Measurements from ENCODE around the gene RECK.
A peak's percentile ranks its signal among the peaks of the same experiment; 100 is the strongest.

The RECK gene

GRCh38 chr9:36036253-36036779 is 397 bp upstream of the RECK start:
- H3K27ac ChIP-seq (ENCODE audit: insufficient read depth, low read length, poor library complexity, severe bottlenecking) = peak overlapping the region; percentile 62
- no peaks in the 10 kb centered on the region for H3K27me3 ChIP-seq (replicated peaks; ENCODE audit: control insufficient read depth, insufficient read depth, low read length, poor library complexity, severe bottlenecking)
- no peak for DNase-seq
- no peaks in the 10 kb centered on the region for H3K36me3 ChIP-seq (ENCODE audit: control insufficient read depth, insufficient read depth, low read length)
- no peaks in the 10 kb centered on the region for H3K9me3 ChIP-seq (ENCODE audit: control insufficient read depth, low read length)
- peak overlapping the region; percentile 88 for H3K4me3 ChIP-seq (ENCODE audit: insufficient read depth, low read depth, low read length, poor library complexity, severe bottlenecking)
- H3K4me1 ChIP-seq (ENCODE audit: control insufficient read depth, insufficient read depth, low read length, poor library complexity, severe bottlenecking) = peaks cover 5% of the 10 kb centered on the region

GRCh38 chr9:36037549-36038122 is 923 bp downstream of the RECK start:
- no peaks in the 10 kb centered on the region for H3K27me3 ChIP-seq (replicated peaks; ENCODE audit: control insufficient read depth, insufficient read depth, low read length, poor library complexity, severe bottlenecking)
- H3K4me1 ChIP-seq (ENCODE audit: control insufficient read depth, insufficient read depth, low read length, poor library complexity, severe bottlenecking) = peaks cover 15% of the 10 kb centered on the region
- peak overlapping the region; percentile 88 for H3K4me3 ChIP-seq (ENCODE audit: insufficient read depth, low read depth, low read length, poor library complexity, severe bottlenecking)
- no peaks in the 10 kb centered on the region for H3K9me3 ChIP-seq (ENCODE audit: control insufficient read depth, low read length)
- no peak for DNase-seq
- H3K36me3 ChIP-seq (ENCODE audit: control insufficient read depth, insufficient read depth, low read length) = no peaks in the 10 kb centered on the region
- peak overlapping the region; percentile 62 for H3K27ac ChIP-seq (ENCODE audit: insufficient read depth, low read length, poor library complexity, severe bottlenecking)

- Histone ChIP-seq H3K36me3 (ENCODE audit: control insufficient read depth, insufficient read depth, low read length) (no peaks in the 10 kb centered on the region), H3K27me3 (replicated peaks; ENCODE audit: control insufficient read depth, insufficient read depth, low read length, poor library complexity, severe bottlenecking) (no peaks in the 10 kb centered on the region), H3K9me3 (ENCODE audit: control insufficient read depth, low read length) (no peaks in the 10 kb centered on the region), H3K4me1 (ENCODE audit: control insufficient read depth, insufficient read depth, low read length, poor library complexity, severe bottlenecking) (peaks cover 15% of the 10 kb centered on the region), H3K4me3 (ENCODE audit: insufficient read depth, low read depth, low read length, poor library complexity, severe bottlenecking) (no peak overlapping the region), H3K27ac (ENCODE audit: insufficient read depth, low read length, poor library complexity, severe bottlenecking) (no peak overlapping the region)
- no peak for DNase-seq
Measured at GRCh38 chr9:36039121-36039520, 2.4 kb downstream of the RECK start.

- Histone ChIP-seq H3K27me3 (replicated peaks; ENCODE audit: control insufficient read depth, insufficient read depth, low read length, poor library complexity, severe bottlenecking) (no peaks in the 10 kb centered on the region), H3K4me3 (ENCODE audit: insufficient read depth, low read depth, low read length, poor library complexity, severe bottlenecking) (no peak overlapping the region), H3K27ac (ENCODE audit: insufficient read depth, low read length, poor library complexity, severe bottlenecking) (no peak overlapping the region), H3K9me3 (ENCODE audit: control insufficient read depth, low read length) (no peaks in the 10 kb centered on the region), H3K4me1 (ENCODE audit: control insufficient read depth, insufficient read depth, low read length, poor library complexity, severe bottlenecking) (peaks cover 15% of the 10 kb centered on the region), H3K36me3 (ENCODE audit: control insufficient read depth, insufficient read depth, low read length) (no peaks in the 10 kb centered on the region)
- no peak for DNase-seq
Measured at GRCh38 chr9:36039696-36040095, 3.0 kb downstream of the RECK start.

- Histone ChIP-seq H3K36me3 (ENCODE audit: control insufficient read depth, insufficient read depth, low read length) (no peaks in the 10 kb centered on the region), H3K4me1 (ENCODE audit: control insufficient read depth, insufficient read depth, low read length, poor library complexity, severe bottlenecking) (peaks cover 15% of the 10 kb centered on the region), H3K27me3 (replicated peaks; ENCODE audit: control insufficient read depth, insufficient read depth, low read length, poor library complexity, severe bottlenecking) (no peaks in the 10 kb centered on the region), H3K9me3 (ENCODE audit: control insufficient read depth, low read length) (no peaks in the 10 kb centered on the region), H3K27ac (ENCODE audit: insufficient read depth, low read length, poor library complexity, severe bottlenecking) (no peak overlapping the region), H3K4me3 (ENCODE audit: insufficient read depth, low read depth, low read length, poor library complexity, severe bottlenecking) (no peak overlapping the region)
- no peak for DNase-seq
Measured at GRCh38 chr9:36040271-36040925, 3.7 kb downstream of the RECK start.

GRCh38 chr9:36041506-36041905 is 4.8 kb downstream of the RECK start:
- Histone ChIP-seq H3K9me3 (ENCODE audit: control insufficient read depth, low read length) (no peaks in the 10 kb centered on the region), H3K27ac (ENCODE audit: insufficient read depth, low read length, poor library complexity, severe bottlenecking) (no peak overlapping the region), H3K4me1 (ENCODE audit: control insufficient read depth, insufficient read depth, low read length, poor library complexity, severe bottlenecking) (peaks cover 15% of the 10 kb centered on the region), H3K36me3 (ENCODE audit: control insufficient read depth, insufficient read depth, low read length) (no peaks in the 10 kb centered on the region), H3K27me3 (replicated peaks; ENCODE audit: control insufficient read depth, insufficient read depth, low read length, poor library complexity, severe bottlenecking) (no peaks in the 10 kb centered on the region), H3K4me3 (ENCODE audit: insufficient read depth, low read depth, low read length, poor library complexity, severe bottlenecking) (no peak overlapping the region)
- no peak for DNase-seq

GRCh38 chr9:36045610-36046009 is 8.9 kb downstream of the RECK start:
- no peak overlapping the region for H3K27ac ChIP-seq (ENCODE audit: insufficient read depth, low read length, poor library complexity, severe bottlenecking)
- DNase-seq = no peak
- no peaks in the 10 kb centered on the region for H3K36me3 ChIP-seq (ENCODE audit: control insufficient read depth, insufficient read depth, low read length)
- peaks cover 14% of the 10 kb centered on the region for H3K4me1 ChIP-seq (ENCODE audit: control insufficient read depth, insufficient read depth, low read length, poor library complexity, severe bottlenecking)
- H3K4me3 ChIP-seq (ENCODE audit: insufficient read depth, low read depth, low read length, poor library complexity, severe bottlenecking) = no peak overlapping the region
- no peaks in the 10 kb centered on the region for H3K9me3 ChIP-seq (ENCODE audit: control insufficient read depth, low read length)
- H3K27me3 ChIP-seq (replicated peaks; ENCODE audit: control insufficient read depth, insufficient read depth, low read length, poor library complexity, severe bottlenecking) = no peaks in the 10 kb centered on the region

- no peaks in the 10 kb centered on the region for H3K36me3 ChIP-seq (ENCODE audit: control insufficient read depth, insufficient read depth, low read length)
- no peak for DNase-seq
- no peak overlapping the region for H3K4me3 ChIP-seq (ENCODE audit: insufficient read depth, low read depth, low read length, poor library complexity, severe bottlenecking)
- H3K27ac ChIP-seq (ENCODE audit: insufficient read depth, low read length, poor library complexity, severe bottlenecking) = no peak overlapping the region
- peaks cover 4% of the 10 kb centered on the region for H3K4me1 ChIP-seq (ENCODE audit: control insufficient read depth, insufficient read depth, low read length, poor library complexity, severe bottlenecking)
- H3K9me3 ChIP-seq (ENCODE audit: control insufficient read depth, low read length) = no peaks in the 10 kb centered on the region
- no peaks in the 10 kb centered on the region for H3K27me3 ChIP-seq (replicated peaks; ENCODE audit: control insufficient read depth, insufficient read depth, low read length, poor library complexity, severe bottlenecking)
Measured at GRCh38 chr9:36046923-36047322, 10.2 kb downstream of the RECK start.

- Histone ChIP-seq H3K4me1 (ENCODE audit: control insufficient read depth, insufficient read depth, low read length, poor library complexity, severe bottlenecking) (no peaks in the 10 kb centered on the region), H3K36me3 (ENCODE audit: control insufficient read depth, insufficient read depth, low read length) (no peaks in the 10 kb centered on the region), H3K27me3 (replicated peaks; ENCODE audit: control insufficient read depth, insufficient read depth, low read length, poor library complexity, severe bottlenecking) (no peaks in the 10 kb centered on the region), H3K27ac (ENCODE audit: insufficient read depth, low read length, poor library complexity, severe bottlenecking) (no peak overlapping the region), H3K4me3 (ENCODE audit: insufficient read depth, low read depth, low read length, poor library complexity, severe bottlenecking) (no peak overlapping the region), H3K9me3 (ENCODE audit: control insufficient read depth, low read length) (no peaks in the 10 kb centered on the region)
- no peak for DNase-seq
Measured at GRCh38 chr9:36049408-36049807, 12.7 kb downstream of the RECK start.

- Histone ChIP-seq H3K36me3 (ENCODE audit: control insufficient read depth, insufficient read depth, low read length) (no peaks in the 10 kb centered on the region), H3K4me3 (ENCODE audit: insufficient read depth, low read depth, low read length, poor library complexity, severe bottlenecking) (no peak overlapping the region), H3K27ac (ENCODE audit: insufficient read depth, low read length, poor library complexity, severe bottlenecking) (no peak overlapping the region), H3K27me3 (replicated peaks; ENCODE audit: control insufficient read depth, insufficient read depth, low read length, poor library complexity, severe bottlenecking) (no peaks in the 10 kb centered on the region), H3K9me3 (ENCODE audit: control insufficient read depth, low read length) (no peaks in the 10 kb centered on the region), H3K4me1 (ENCODE audit: control insufficient read depth, insufficient read depth, low read length, poor library complexity, severe bottlenecking) (no peaks in the 10 kb centered on the region)
- no peak for DNase-seq
Measured at GRCh38 chr9:36050476-36050875, 13.8 kb downstream of the RECK start.
